ENCODE results near the gene ABHD15.

The ABHD15 gene, protein sequence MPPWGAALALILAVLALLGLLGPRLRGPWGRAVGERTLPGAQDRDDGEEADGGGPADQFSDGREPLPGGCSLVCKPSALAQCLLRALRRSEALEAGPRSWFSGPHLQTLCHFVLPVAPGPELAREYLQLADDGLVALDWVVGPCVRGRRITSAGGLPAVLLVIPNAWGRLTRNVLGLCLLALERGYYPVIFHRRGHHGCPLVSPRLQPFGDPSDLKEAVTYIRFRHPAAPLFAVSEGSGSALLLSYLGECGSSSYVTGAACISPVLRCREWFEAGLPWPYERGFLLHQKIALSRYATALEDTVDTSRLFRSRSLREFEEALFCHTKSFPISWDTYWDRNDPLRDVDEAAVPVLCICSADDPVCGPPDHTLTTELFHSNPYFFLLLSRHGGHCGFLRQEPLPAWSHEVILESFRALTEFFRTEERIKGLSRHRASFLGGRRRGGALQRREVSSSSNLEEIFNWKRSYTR

DNA sequence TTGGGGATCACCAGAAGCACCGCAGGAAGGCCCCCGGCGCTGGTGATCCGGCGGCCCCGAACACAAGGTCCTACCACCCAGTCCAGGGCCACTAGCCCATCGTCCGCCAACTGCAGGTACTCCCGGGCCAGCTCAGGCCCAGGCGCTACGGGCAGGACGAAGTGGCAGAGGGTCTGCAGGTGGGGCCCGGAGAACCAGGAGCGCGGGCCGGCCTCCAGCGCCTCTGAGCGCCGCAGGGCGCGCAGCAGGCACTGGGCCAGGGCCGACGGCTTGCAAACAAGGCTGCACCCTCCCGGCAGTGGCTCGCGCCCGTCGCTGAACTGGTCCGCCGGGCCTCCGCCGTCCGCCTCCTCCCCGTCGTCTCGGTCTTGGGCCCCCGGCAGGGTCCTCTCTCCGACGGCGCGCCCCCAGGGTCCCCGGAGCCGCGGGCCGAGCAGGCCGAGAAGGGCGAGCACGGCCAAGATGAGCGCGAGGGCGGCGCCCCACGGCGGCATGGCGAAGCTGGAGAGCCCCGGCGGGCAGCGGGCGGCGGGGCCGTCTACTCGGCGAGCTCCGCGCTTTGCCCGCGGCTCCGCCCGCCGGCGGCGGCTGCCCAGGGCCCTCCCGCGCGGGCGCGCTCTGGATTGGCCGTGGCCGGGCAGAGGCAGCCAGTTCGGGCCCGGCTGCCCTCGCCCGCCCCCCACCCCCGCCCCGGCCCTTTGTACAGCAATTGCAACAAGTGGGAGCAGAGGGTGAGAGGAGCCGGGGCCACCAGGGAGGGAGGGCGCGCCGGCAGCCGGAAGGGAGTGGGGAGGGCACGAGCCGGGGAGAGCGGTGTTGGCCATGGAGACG, at the start of gene ABHD15:
TSS of gene ABHD15 (minus strand) at position 565 of the 831 bp plus-strand sequence. CDS start at position 494, 71 bp downstream.
- peak in 11 of 14 donors; percentile 7 to 75 (median 43) for DNase-seq

DNA sequence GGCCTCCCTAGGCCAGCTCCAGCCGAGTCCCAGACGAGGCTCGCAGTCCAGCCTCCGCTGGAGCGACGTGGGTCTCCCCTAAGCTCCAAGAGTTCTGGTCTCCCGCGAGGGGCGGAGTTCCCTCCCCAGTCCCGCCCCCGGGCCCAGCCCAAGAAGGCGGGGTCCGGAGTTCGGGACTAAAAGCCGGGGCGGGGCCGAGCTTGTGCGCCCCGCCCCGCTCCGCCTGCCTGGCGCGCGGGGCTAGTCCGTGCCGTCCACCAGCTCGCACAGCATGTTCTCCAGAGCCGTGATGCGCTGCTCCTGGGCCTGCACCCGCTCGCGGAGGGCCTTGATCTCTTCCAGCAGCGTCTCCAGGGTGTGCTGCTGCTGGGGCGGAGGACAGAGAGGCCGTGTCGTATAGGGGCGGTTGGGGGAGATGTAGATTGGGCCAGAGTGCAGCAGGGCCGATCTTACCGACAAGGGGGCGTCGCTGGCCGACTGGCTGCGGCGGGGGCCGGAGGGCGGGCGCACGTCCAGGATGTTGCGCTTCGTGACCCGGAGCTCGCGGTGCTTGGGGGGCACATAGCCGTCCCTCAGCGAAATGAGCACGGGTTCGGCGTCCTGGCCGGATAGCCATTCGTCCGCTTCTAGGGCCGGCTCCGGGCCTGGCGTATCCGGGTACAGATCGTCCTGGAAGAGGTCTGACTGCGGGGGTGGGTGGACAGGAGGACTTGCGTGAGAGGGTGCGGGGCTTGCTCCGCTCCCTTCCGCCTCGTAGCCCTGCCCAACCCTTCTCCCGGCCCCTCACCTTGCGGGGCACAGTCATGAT, 48.9 kb upstream of the ABHD15 start:
- DNase-seq, result peak in 13 of 14 donors; percentile 46 to 90 (median 78)

DNA sequence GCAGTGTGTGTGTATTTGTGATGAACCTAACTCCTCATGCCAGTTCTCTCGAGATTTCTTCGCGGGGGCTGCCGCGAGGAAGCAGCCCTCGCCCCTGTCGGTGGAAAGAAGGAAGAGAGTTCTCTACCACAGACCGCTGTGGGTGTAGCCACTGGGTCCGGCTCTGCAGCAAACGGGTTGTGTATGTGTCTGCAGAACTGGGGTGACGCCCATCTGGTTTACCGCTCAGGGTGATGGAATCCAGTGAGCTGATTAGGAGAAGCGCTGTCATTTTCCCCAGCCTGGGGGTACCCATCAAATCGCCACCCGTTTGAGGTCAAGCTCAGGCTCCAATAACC, 48.2 kb upstream of the ABHD15 start:
- DNase-seq, result peak in 3 of 14 donors; percentile 48 to 70 (median 58)

DNA sequence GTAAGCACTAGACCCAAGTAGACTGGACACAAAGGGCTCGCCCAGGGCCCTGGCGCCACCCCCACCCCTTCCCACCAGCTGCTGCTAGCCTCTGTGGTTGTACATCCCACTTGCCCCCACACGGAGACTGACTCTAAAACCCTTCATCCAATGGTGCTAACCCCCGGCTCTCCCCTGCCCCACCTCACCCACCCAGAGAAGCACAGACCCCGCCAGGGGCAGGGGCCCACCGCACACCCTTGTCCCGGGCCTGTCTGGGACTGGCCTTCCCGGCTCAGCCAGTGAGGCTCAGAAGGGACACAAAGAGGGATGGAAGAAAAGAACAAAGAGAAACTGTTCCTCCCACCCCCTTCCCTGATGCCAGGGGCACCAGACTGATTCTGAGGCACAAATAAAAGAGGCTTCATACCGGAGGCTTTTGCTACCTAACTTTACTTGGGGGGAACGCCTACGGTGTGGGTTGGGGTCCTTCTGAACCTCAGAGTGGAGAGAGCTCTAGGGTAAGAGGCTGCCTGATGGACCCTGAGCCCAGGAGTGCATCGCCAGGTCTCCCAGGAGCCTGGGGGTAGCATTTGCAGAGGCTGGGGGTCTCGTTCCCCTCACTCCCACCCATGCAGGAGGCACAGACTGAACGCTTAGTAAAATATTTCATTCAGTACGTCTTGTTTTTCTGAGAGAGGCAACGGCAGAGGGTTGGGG, 47.7 kb upstream of the ABHD15 start:
- DNase-seq, result peak in 5 of 14 donors; percentile 21 to 66 (median 56)

DNA sequence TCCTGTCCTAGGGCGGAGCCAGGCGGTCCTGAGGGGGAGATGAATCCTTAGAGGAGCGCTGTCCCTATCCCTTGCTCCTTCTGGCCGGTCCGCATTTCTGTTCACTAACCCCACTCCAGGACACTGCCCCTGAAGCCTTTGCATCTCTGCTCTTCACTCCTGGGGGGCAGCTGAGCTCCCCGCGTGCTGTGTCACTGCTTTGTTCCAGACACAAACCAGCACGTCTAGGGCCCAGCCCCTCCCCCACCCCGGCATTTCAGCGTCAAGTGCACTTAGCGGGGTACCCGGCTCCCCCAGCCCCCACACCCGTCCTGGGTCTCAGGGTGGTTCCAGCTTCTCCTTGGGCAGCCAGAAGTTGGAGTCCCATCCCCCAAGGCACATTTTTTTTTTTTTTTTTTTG, 47.0 kb upstream of the ABHD15 start:
- DNase-seq, result peak in 1 of 14 donors; percentile 64

DNA sequence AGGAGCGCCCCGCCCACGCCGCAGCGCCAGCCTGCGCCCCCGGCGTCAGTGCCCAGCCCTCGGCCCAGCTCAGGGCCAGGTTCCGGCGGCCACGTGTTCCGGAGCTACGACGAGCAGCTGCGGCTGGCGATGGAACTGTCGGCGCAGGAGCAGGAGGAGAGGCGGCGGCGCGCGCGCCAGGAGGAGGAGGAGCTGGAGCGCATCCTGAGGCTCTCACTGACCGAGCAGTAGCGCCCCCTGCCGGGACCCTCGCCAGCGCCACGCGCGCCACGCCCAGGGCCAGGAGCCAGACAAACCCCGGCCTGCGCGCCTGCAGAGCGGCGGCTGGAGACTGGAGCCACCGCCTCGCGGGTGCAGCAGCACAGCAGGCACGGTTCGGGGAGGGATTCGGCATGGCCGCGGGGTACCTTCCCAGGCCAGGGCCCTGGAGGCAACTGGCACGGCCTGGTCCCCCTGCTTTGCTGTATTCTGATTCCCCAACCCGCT, 46.6 kb upstream of the ABHD15 start:
- DNase-seq, result peak in 13 of 14 donors; percentile 51 to 95 (median 82)

DNA sequence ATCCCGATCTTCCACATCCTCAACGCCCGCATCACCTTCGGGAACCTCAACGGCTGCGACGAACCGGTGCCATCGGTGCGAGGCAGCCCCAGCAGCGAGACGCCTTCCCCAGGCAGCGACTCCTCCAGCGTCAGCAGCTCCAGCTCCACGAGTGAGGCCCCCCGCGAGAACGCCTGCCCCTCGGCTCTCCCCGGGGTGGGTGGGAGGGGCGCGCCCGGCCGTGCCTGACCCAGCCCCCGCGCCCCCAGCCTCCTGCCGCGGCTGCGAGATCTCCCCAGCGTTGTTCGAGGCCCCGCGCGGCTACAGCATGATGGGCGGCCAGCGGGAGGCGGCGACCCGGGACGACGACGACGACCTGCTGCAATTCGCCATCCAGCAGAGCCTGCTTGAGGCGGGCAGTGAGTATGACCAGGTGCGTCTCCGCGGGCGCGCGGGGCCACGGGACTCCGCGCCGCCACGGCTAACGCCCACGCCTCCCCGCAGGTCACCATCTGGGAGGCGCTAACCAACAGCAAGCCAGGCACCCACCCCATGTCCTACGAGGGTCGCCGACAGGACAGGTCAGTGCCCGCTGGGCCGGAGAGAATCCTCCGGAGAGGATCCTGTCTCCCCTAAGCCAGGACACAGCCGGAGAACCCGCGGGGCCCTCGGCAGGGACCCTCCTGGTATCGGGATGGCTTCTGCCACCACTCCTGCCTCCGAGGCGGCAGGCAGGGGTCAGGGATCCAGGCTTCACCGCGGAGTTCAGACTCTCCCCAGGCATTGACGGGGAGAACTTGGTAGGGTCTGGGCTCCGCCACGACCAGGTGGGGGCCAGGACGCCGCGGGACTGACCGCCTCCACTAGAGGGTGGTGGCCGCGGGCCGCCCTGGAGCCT, 45.8 kb upstream of the ABHD15 start:
- DNase-seq, result no peak

DNA sequence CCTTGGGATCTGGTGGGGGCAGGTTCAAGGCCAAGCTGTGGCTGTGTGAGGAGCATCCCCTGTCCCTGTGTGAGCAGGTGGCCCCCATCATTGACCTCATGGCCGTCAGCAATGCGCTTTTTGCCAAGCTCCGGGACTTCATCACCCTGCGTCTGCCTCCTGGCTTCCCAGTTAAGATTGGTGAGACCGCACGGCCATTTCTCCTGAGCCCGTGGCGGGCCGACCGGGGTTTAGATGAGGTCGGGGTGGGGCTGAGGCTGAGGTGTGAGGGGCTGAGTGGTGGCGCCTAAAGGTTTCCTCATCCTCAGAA, 45.2 kb upstream of the ABHD15 start:
- no peak for DNase-seq

DNA sequence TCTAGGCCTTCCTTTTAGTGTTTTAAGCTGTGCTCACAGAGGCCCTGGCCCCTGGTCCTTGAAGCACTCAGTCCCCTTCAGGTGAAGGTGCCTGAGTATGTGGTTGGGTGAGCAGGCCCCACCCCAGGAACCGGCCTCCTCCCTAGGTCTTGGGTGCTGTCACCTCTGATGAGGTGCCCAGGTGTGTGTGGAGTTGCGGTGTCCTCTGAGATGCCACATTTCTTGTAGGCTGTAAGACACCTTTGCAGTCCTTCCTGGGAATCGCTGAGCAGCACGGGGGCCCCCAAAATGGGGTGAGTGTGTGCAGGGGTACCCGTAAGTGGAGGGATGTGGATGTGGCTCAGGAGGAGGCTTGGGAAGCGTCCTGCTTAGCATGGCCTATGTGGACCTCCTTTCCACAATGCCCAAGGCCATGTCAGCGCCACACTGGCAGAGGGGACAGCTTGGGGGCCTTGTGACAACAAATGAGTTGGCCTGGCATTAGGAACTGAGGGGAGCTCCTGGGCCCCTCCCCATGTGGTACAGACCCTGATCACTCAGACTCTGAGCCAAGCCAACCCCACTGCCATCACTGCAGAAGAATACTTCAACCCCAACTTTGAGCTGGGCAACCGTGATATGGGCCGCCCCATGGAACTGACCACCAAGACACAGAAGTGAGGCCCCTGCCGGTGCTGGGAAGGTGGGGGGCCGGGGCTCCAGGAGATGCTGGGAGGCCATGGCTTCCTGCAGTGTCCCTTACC, 44.7 kb upstream of the ABHD15 start:
- no peak for DNase-seq

DNA sequence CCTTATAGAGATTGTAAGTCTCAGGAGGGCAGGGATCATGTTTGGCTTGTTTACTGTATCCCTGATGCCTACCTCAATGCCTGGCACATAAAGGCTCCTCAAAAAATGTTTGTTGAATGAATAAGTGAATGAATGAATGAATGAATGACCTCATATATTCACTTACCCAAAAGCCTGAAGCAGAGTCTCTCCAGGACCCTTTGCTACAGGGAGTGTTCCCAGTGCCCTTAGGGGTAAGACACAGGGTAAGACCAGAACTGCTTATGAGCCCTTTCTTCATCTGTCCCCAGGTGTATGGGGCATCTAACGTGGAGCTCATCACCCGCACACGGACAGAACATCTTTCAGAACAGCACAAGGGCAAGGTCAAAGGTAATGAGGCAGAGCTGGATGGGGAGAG, 43.6 kb upstream of the ABHD15 start:
- DNase-seq, result no peak

DNA sequence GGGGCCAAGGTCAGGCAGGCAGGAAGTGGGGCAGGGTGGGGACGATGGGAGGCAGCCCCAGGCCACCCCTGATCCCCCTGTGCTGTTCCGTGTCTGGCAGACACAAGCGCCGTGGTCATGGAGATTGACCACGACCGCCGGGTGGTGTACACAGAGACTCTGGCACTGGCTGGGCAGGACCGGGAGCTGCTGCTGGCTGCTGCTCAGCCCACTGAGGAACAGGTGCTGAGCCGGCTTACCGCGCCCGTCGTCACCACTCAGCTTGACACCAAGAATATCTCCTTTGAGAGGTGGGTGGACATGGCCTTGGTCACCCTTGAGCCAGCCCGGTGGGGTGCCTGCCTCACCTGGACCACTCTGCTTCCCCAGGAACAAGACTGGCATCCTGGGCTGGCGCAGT, 42.1 kb upstream of the ABHD15 start:
- DNase-seq, result no peak

DNA sequence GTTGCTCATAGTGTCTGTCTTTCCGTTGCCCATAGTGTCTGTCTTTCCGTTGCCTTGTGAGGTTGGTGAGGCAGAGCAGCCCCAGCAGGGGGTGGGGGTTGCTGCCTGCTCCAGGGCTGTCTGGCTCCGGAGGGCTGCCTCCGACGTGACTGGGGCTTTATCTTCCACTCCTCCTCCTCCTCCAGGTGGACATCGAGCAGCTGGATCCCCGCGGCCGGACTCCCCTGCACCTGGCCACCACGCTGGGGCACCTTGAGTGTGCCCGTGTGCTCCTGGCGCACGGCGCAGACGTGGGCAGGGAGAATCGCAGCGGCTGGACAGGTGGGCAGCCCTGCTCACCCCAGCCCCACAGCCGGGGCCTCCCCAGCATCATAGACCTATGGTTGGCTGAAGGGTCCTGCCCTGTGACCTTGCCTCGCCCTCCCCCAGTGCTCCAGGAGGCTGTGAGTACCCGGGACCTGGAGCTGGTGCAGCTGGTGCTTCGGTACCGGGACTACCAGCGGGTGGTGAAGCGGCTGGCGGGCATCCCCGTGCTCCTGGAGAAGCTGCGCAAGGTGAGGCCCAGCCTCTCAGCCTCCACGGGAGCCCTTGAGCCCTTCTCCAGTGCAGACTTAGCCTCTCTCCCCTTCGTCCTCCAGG, 40.8 kb upstream of the ABHD15 start:
- DNase-seq, result no peak

DNA sequence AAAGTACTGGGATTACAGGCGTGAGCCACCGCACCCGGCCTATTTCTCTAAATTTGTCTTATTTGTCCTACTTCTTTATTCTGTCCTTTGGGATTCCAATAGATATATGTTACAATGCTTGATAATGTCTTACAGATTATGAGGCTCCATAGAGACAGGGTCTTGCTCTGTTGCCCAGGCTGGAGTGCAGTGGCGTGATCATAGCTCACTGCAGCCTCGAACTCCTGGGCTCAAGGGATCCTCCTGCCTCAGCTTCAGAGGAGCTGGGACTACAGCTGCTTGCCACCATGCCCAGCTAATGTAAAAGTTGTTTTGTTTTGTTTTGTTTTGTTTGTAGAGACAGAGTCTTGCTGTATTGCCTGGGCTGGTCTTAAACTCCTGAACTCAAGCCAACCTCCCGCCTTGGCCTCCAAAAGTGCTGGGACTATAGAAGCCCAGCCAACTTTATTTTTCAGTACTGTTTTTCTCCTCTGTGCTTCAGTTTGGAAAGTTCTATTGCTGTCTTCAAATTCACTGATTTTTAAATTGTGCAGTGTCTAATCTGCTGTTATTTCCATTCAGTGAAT, 36.4 kb upstream of the ABHD15 start:
- DNase-seq, result no peak

DNA sequence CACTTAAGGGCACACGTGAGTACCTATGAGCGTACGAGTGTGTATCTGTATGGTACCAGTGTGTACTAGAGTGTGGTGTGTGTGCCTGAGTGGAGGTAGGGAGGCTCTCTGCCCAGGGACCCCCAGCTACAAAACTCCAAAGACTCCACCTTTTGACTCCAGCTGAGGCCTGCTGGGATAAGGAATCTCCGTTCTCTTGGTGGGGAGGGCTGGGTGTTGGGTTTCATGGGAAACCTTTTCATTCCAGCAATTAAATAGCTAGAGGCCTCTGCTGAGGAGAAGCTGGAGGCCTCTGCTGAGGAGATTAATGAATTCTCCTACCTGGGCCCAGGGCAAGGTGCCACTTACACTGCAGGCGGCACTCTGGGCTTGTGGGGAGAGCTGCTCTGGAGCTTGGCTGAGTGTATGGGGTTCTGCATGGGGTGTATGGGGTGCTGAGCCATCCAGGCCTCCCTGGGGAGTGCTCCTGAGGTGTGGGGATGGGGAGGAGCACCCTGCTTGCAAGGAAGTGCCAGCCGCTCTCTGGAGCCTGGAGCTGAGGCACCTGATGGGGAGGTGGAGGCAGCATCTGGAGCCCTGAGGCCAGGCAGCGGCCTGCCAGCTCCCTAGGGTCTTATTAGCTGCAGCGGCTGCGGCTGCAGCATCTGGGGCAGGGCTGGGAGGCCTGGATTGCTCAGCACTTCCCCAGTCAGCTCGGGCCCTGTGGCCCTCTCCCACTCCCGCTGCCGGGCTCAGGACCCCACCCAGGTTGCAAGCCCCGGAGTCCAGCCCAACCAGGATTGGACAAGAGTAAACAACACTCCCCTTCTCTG, 30.7 kb upstream of the ABHD15 start:
- DNase-seq, result peak in 1 of 14 donors; percentile 13

DNA sequence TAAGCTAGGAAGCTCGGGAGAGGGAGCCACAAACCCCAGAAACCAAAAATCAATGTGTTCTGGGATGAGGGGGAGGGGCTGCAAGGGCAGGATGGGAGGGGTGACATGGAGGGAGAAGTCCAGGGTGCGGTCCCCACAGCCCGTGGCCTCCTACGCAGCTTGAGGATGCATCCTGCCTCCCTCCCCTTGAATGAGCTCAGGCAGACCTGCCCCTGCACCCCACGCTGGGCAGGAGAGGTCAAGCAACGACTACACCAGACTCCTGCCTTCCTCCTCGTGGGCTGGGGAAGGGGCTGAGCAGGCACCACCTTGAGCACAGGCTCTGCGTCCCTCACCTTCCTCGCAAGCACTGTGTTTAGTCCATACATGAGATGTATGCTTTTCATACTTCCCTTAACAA, 30.0 kb upstream of the ABHD15 start:
- DNase-seq, result no peak

DNA sequence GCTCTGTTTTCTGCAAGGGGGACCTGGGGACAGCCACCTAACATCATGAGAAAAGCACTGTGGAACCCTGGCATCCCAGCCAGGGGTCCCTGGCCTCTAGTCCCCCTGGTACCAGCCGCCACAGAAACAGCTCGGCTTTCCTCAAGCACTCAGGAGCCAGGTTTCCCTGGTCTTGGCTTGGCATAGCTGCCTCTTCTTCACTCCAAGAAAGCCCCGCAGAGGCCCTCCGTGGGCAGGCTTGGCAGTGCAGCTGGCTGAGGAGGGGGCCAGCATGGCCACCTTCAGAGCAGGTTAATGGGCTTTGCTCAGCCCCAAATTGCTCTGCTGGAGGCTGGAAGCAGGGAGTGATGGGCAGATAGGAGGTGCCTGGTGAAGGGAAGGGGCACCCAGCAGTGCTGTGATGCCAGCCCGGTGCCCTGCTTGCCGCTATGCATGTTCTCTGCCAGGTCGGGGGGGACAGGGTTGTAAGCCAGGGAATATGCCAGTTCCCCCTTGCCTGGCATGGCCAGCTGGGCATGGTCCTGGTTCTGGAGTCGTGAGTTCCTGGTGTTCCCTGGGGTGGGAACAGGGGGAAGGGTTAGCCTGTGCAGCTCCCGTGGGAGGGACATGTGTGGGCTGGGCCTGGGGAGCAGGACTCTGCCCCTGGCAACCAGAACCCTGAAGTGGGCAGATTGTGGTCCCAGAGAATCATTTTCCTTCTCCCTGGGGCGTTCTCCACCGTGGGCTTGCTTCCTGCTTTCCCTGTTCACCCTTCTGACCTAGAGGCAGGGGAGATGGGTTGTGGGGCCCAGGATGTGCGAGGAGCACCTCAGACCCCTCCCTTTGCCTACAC, 29.3 kb upstream of the ABHD15 start:
- DNase-seq, result peak in 1 of 14 donors; percentile 32

Data from C1 segment of cervical spinal cord (tissue), 14 donors.